ENCODE data around the gene CUEDC1. TPM values are rescaled to one million over a fixed set of nuclear protein-coding genes. Genes with fewer than 3 reads are reported as not detected.
A peak's percentile ranks its signal among the peaks of the same experiment; 100 is the strongest.

Gene CUEDC1
- total RNA-seq, 4 donors from 2014 or later, result 30.3 to 72.2 (median 51.2) TPM

- Histone ChIP-seq H3K36me3 (no peaks in the 10 kb centered on the region), H3K27me3 (no peaks in the 10 kb centered on the region), H3K4me3 (peak overlapping the region; percentile 84 to 98 (median 94)), H3K9me3 (no peaks in the 10 kb centered on the region), H3K27ac (replicated peaks in 1 of 4) (peak overlapping the region; percentile 98 to 100 (median 100)), H3K4me1 (peaks cover 56 to 69% (median 61%) of the 10 kb centered on the region in 4 donors)
- peak; percentile 45 for DNase-seq (ENCODE audit: extremely low spot score)
- WGBS, result 0% methylated on average over 14 of the region's 85 CpGs
- TF ChIP-seq POLR2AphosphoS5 (IDR thresholded peaks at IDR 0.05), result peak; percentile 79 to 91
- TF ChIP-seq CTCF (IDR thresholded peaks at IDR 0.05), result no peak
- TF ChIP-seq EP300 (IDR thresholded peaks at IDR 0.05), result no peak
- TF ChIP-seq POLR2A (IDR thresholded peaks at IDR 0.05; ENCODE audit: low read depth), result peak; percentile 50
- intact Hi-C loops (cut with DNase I), result loop anchor here (5.0 kb wide), 2 partner anchors 33 to 62 kb away; partner anchors contain the start of gene VEZF1
These were observed 622 bp downstream of the CUEDC1 start for GRCh38 chr17:57954397-57955182.

- DNase-seq (ENCODE audit: extremely low spot score), result no peak
- intact Hi-C loops (cut with DNase I), result loop anchor here (5.0 kb wide), 2 partner anchors 33 to 62 kb away; partner anchors contain the start of gene VEZF1
- Histone ChIP-seq H3K36me3 (no peaks in the 10 kb centered on the region), H3K4me1 (peaks cover 64 to 76% (median 68%) of the 10 kb centered on the region in 4 donors), H3K27me3 (no peaks in the 10 kb centered on the region), H3K4me3 (peak overlapping the region; percentile 84 to 98 (median 94)), H3K9me3 (no peaks in the 10 kb centered on the region), H3K27ac (replicated peaks in 1 of 4) (peak overlapping the region; percentile 98 to 100 (median 100))
- TF ChIP-seq EP300 (IDR thresholded peaks at IDR 0.05) (no peak), POLR2AphosphoS5 (IDR thresholded peaks at IDR 0.05) (no peak), CTCF (IDR thresholded peaks at IDR 0.05) (no peak), POLR2A (IDR thresholded peaks at IDR 0.05; ENCODE audit: low read depth) (no peak)
- 39% methylated on average over 13 of the region's 13 CpGs for WGBS
These were observed 1.4 kb downstream of the CUEDC1 start for GRCh38 chr17:57953705-57954396.

GRCh38 chr17:57953219-57953618 lies 2.0 kb downstream of the CUEDC1 start:
- H3K27me3 ChIP-seq, result no peaks in the 10 kb centered on the region
- intact Hi-C loops (cut with DNase I), result loop anchor here (5.0 kb wide), 2 partner anchors 34 to 61 kb away; partner anchors contain the start of gene VEZF1
- peaks cover 70 to 82% (median 75%) of the 10 kb centered on the region in 4 donors for H3K4me1 ChIP-seq
- H3K4me3 ChIP-seq, result peak overlapping the region in 3 of 4 donors; percentile 84 to 98 (median 93)
- no peak for TF ChIP-seq EP300 (IDR thresholded peaks at IDR 0.05)
- TF ChIP-seq CTCF (IDR thresholded peaks at IDR 0.05), result no peak
- TF ChIP-seq POLR2AphosphoS5 (IDR thresholded peaks at IDR 0.05), result no peak
- TF ChIP-seq POLR2A (IDR thresholded peaks at IDR 0.05; ENCODE audit: low read depth), result no peak
- no peaks in the 10 kb centered on the region for H3K36me3 ChIP-seq
- H3K9me3 ChIP-seq, result no peaks in the 10 kb centered on the region
- H3K27ac ChIP-seq (replicated peaks in 1 of 4), result peak overlapping the region; percentile 98 to 100 (median 100)
- WGBS, result 100% methylated on average over 1 of the region's 1 CpG
- DNase-seq (ENCODE audit: extremely low spot score), result no peak

- DNase-seq (ENCODE audit: extremely low spot score), result no peak
- 79% methylated on average over 4 of the region's 5 CpGs for WGBS
- no peaks in the 10 kb centered on the region for H3K9me3 ChIP-seq
- no peak overlapping the region for H3K4me3 ChIP-seq
- intact Hi-C loops (cut with DNase I), result loop anchor here (5.0 kb wide), 3 partner anchors 38 to 72 kb away; partner anchors contain the start of gene VEZF1
- no peaks in the 10 kb centered on the region for H3K36me3 ChIP-seq
- TF ChIP-seq POLR2AphosphoS5 (IDR thresholded peaks at IDR 0.05) (peak in 1 of 2 donors; percentile 24), POLR2A (IDR thresholded peaks at IDR 0.05; ENCODE audit: low read depth) (no peak), CTCF (IDR thresholded peaks at IDR 0.05) (no peak), EP300 (IDR thresholded peaks at IDR 0.05) (no peak)
- peaks cover 92 to 97% (median 97%) of the 10 kb centered on the region in 4 donors for H3K4me1 ChIP-seq
- no peaks in the 10 kb centered on the region for H3K27me3 ChIP-seq
- peak overlapping the region; percentile 98 to 100 (median 100) for H3K27ac ChIP-seq (replicated peaks in 1 of 4)
These were observed 5.6 kb downstream of the CUEDC1 start for GRCh38 chr17:57949649-57950048.
